ENCODE data around the gene NAALADL1.

NAALADL1 gene

GRCh38 chr11:65058419-65059054, at the start of gene NAALADL1:
TSS of gene NAALADL1 (minus strand) at chr11:65058553. CDS start at chr11:65058521, 32 bp downstream.
- DNase-seq, result no peak

GRCh38 chr11:65107751-65108468, 49.6 kb upstream of the NAALADL1 start:
- DNase-seq, result no peak

- DNase-seq, result no peak
These were observed 48.7 kb upstream of the NAALADL1 start for GRCh38 chr11:65107078-65107477.

GRCh38 chr11:65104628-65105027, 46.3 kb upstream of the NAALADL1 start:
- no peak for DNase-seq

GRCh38 chr11:65103476-65103875, 45.1 kb upstream of the NAALADL1 start:
- DNase-seq, result no peak

- no peak for DNase-seq
These were observed 44.1 kb upstream of the NAALADL1 start for GRCh38 chr11:65102142-65103095.

GRCh38 chr11:65100674-65101350, 42.5 kb upstream of the NAALADL1 start:
- no peak for DNase-seq

GRCh38 chr11:65096926-65097325, 38.6 kb upstream of the NAALADL1 start:
- DNase-seq, result no peak

GRCh38 chr11:65095974-65096806, 37.8 kb upstream of the NAALADL1 start, which contains the start of gene VPS51:
TSS of gene VPS51 (plus strand) at chr11:65096214. CDS start at chr11:65096251, 37 bp downstream.
- peak; percentile 43 for DNase-seq

- no peak for DNase-seq
These were observed 37.1 kb upstream of the NAALADL1 start for GRCh38 chr11:65095427-65095826.

GRCh38 chr11:65090628-65091027, 32.3 kb upstream of the NAALADL1 start:
- DNase-seq, result no peak

- no peak for DNase-seq
These were observed 31.3 kb upstream of the NAALADL1 start for GRCh38 chr11:65089621-65090020.

GRCh38 chr11:65087827-65088226, 29.5 kb upstream of the NAALADL1 start:
- DNase-seq, result no peak

GRCh38 chr11:65087216-65087615, 28.9 kb upstream of the NAALADL1 start:
- DNase-seq, result no peak

- no peak for DNase-seq
These were observed 28.5 kb upstream of the NAALADL1 start for GRCh38 chr11:65086809-65087208.

GRCh38 chr11:65085446-65085845, 27.1 kb upstream of the NAALADL1 start:
- no peak for DNase-seq

GRCh38 chr11:65084598-65085375, 26.4 kb upstream of the NAALADL1 start:
- DNase-seq, result no peak

- peak; percentile 78 for DNase-seq
These were observed 25.7 kb upstream of the NAALADL1 start, which contains the start of the genes CDCA5 and ZFPL1 for GRCh38 chr11:65083834-65084597. TSS of gene CDCA5 (minus strand) at chr11:65084040. CDS start at chr11:65083978, 62 bp downstream. TSS of gene ZFPL1 (plus strand) at chr11:65084222. CDS start at chr11:65084699, 477 bp downstream.

- no peak for DNase-seq
These were observed 24.9 kb upstream of the NAALADL1 start for GRCh38 chr11:65083134-65083833.
